Measurements from ENCODE around the gene CCDC134.

CCDC134 gene

DNA sequence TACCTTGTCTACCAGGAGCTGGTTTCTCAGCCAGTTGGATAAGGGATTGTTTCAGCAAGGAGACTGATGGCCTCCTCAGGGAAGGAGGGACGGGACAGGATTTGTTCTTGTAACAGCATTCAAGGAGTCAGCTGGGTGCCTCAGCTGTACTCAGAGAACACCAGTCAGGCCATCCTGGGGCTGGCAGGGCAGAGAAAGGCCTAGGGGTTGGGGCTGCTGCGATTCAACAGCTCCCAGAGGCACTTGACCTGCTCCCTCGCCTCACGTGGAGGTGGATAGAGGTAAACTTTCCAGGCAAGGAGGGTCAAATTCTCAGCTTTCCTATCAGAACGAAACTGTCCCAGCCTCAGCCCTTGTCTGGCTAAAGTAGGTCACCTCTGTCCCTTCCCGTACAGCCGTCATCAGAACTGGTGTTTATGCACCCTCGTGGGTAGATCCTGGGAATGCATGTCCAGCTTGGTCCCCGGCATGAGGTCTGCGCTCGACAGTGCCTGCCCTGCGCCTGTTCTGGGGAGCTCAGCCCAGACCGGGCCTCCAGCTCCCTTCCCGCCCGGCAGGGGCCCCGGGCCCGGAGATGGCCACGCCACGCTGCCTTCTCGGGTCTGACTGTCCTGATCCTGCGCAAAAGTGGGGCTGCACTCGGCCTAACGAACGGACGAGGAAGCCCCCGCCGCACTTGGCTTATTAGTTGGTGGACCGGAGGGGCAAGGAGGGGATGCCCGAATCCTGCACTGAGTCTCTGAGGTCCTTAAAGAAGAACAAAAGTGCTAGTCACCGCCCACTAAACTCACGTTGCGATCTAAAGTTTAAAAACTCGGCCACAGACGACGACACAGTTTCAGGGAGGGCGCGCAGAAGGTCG lies 762 bp upstream of the CCDC134 start:
- WGBS, 2 donors (ENCODE audit: extremely low coverage in 2 of 2, insufficient read length in 2 of 2, insufficient replicate concordance in 1 of 2): no CpG with 5 or more reads among the region's 38 CpGs
- peaks cover 0 to 2% of the 10 kb centered on the region in 2 donors for H3K9me3 ChIP-seq (replicated peaks in 1 of 2; ENCODE audit: control insufficient read depth in 2 of 2, insufficient read depth in 1 of 2, low read depth in 1 of 2, low read length in 2 of 2)

DNA sequence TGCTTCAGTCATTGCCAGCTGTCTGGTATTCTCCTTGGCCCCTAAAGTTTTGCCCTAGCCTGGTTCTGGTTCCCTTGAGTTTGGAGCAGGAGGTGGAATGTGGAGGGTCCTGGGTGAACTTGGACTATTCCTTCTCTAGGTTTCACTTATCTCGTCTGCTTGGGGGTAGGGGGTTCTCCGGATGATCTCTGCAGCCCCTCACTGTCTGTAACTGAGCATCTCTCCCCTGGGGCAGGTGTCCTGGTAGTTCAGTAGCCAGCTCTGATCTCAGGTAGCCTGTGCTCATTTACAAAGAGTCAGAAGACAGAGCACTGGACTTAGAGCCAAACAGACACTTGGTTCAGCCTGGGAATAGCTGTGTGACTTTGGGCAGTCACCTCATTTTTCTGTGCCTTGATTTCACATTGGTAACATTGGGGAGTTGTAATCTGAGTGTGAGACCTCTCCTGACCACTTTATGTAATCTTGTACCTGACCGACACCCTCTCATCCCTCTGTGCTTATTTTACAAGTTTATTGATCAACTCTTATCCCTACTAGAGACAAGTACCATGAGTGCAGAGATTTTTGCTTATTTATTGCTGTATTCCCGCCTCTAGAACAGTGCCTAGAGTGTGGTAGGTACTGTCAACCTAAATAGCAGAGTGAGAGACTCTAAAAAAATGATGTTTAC lies 804 bp downstream of the CCDC134 start:
- Histone ChIP-seq H2BK120ac (ENCODE audit: low read depth, low read length) (no peak overlapping the region), H4K91ac (ENCODE audit: low read depth, low read length, poor library complexity) (no peak overlapping the region), H2AK5ac (ENCODE audit: low read depth, low read length) (no peak overlapping the region), H3K4ac (ENCODE audit: low read length) (no peak overlapping the region), H2BK12ac (ENCODE audit: low read length) (no peak overlapping the region), H3K27me3 (ENCODE audit: control insufficient read depth in 3 of 3, insufficient read depth in 3 of 3, low read depth in 1 of 3, low read length in 3 of 3) (no peaks in the 10 kb centered on the region), H4K8ac (ENCODE audit: low read depth, low read length) (no peak overlapping the region), H2BK15ac (ENCODE audit: low read length) (no peak overlapping the region), H2BK5ac (ENCODE audit: low read length) (no peak overlapping the region), H3K9ac (ENCODE audit: low read depth, low read length, poor library complexity) (peak overlapping the region; percentile 87), H3K14ac (ENCODE audit: low read length) (no peak overlapping the region), H3K27ac (replicated peaks; ENCODE audit: low read length) (no peak overlapping the region), H3K36me3 (replicated peaks in 1 of 2; ENCODE audit: control insufficient read depth in 2 of 2, insufficient read depth in 2 of 2, low read length in 2 of 2) (no peaks in the 10 kb centered on the region), H3K18ac (ENCODE audit: low read length) (no peak overlapping the region), H3K23ac (ENCODE audit: low read depth, low read length, poor library complexity) (no peak overlapping the region), H3K4me2 (ENCODE audit: insufficient read depth, low read length, poor library complexity, severe bottlenecking) (peak overlapping the region; percentile 65), H3K4me3 (ENCODE audit: low read length in 2 of 2) (peak overlapping the region; percentile 67 to 92), H3K9me3 (replicated peaks in 1 of 2; ENCODE audit: control insufficient read depth in 2 of 2, insufficient read depth in 1 of 2, low read depth in 1 of 2, low read length in 2 of 2) (no peaks in the 10 kb centered on the region), H2AFZ (ENCODE audit: low read length) (peak overlapping the region; percentile 93), H3K4me1 (ENCODE audit: control insufficient read depth in 2 of 2, insufficient read depth in 1 of 2, low read depth in 1 of 2, low read length in 2 of 2) (peaks cover 8 to 9% of the 10 kb centered on the region in 2 donors), H3K79me1 (ENCODE audit: low read depth, low read length) (peaks cover 3% of the 10 kb centered on the region)
- no CpG with 5 or more reads among the region's 4 CpGs for WGBS, 2 donors (ENCODE audit: extremely low coverage in 2 of 2, insufficient read length in 2 of 2, insufficient replicate concordance in 1 of 2)
- DNase-seq (ENCODE audit: low spot score): no peak

More for the DNA sequence above, 762 bp upstream of the CCDC134 start:
- peak overlapping the region; percentile 65 for H3K4me2 ChIP-seq (ENCODE audit: insufficient read depth, low read length, poor library complexity, severe bottlenecking)
- H4K8ac ChIP-seq (ENCODE audit: low read depth, low read length): peak overlapping the region; percentile 96
- peak overlapping the region; percentile 78 for H3K9ac ChIP-seq (ENCODE audit: low read depth, low read length, poor library complexity)
- peak overlapping the region; percentile 67 to 75 for H3K4me3 ChIP-seq (ENCODE audit: low read length in 2 of 2)
- H3K36me3 ChIP-seq (replicated peaks in 1 of 2; ENCODE audit: control insufficient read depth in 2 of 2, insufficient read depth in 2 of 2, low read length in 2 of 2): no peaks in the 10 kb centered on the region
- no peaks in the 10 kb centered on the region for H3K27me3 ChIP-seq (ENCODE audit: control insufficient read depth in 3 of 3, insufficient read depth in 3 of 3, low read depth in 1 of 3, low read length in 3 of 3)
- peak; percentile 12 for DNase-seq (ENCODE audit: low spot score)
- H2BK120ac ChIP-seq (ENCODE audit: low read depth, low read length): peak overlapping the region; percentile 16
- H2AK5ac ChIP-seq (ENCODE audit: low read depth, low read length): peak overlapping the region; percentile 95
- H2BK15ac ChIP-seq (ENCODE audit: low read length): peak overlapping the region; percentile 11
- peak overlapping the region; percentile 92 for H2BK12ac ChIP-seq (ENCODE audit: low read length)
- H4K91ac ChIP-seq (ENCODE audit: low read depth, low read length, poor library complexity): no peak overlapping the region
- H3K79me1 ChIP-seq (ENCODE audit: low read depth, low read length): peaks cover 3% of the 10 kb centered on the region
- H3K4me1 ChIP-seq (ENCODE audit: control insufficient read depth in 2 of 2, insufficient read depth in 1 of 2, low read depth in 1 of 2, low read length in 2 of 2): peaks cover 8 to 9% of the 10 kb centered on the region in 2 donors
- no peak overlapping the region for H3K14ac ChIP-seq (ENCODE audit: low read length)
- H2AFZ ChIP-seq (ENCODE audit: low read length): peak overlapping the region; percentile 93
- peak overlapping the region; percentile 1 for H3K4ac ChIP-seq (ENCODE audit: low read length)
- peak overlapping the region; percentile 29 for H3K23ac ChIP-seq (ENCODE audit: low read depth, low read length, poor library complexity)
- peak overlapping the region; percentile 92 for H2BK5ac ChIP-seq (ENCODE audit: low read length)
- peak overlapping the region; percentile 77 for H3K27ac ChIP-seq (replicated peaks; ENCODE audit: low read length)
- H3K18ac ChIP-seq (ENCODE audit: low read length): peak overlapping the region; percentile 94

DNA sequence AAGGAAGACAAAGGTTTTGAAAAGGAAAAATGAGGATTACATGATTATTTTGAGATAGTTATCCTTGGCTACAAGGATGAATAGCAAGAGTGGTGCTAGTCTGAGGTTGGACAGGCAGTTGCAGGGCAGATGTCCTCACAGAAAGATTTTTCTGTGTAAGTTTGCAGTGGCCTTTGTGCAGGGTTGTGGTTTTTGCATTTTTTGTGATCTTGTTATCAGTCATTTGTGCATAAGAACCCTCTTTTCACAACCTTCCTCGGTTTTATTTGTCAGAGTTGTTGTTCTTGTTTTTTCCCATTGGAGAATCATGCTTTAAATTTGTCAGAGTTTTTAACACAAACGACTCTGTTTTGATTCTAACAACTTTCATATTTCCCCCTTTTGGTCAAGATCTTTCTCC lies 1.4 kb downstream of the CCDC134 start:
- Histone ChIP-seq H3K18ac (ENCODE audit: low read length) (no peak overlapping the region), H2AFZ (ENCODE audit: low read length) (no peak overlapping the region), H3K4me2 (ENCODE audit: insufficient read depth, low read length, poor library complexity, severe bottlenecking) (no peak overlapping the region), H3K9ac (ENCODE audit: low read depth, low read length, poor library complexity) (no peak overlapping the region), H2BK12ac (ENCODE audit: low read length) (no peak overlapping the region), H3K9me3 (replicated peaks in 1 of 2; ENCODE audit: control insufficient read depth in 2 of 2, insufficient read depth in 1 of 2, low read depth in 1 of 2, low read length in 2 of 2) (no peaks in the 10 kb centered on the region), H3K79me1 (ENCODE audit: low read depth, low read length) (peaks cover 3% of the 10 kb centered on the region), H2BK15ac (ENCODE audit: low read length) (no peak overlapping the region), H4K91ac (ENCODE audit: low read depth, low read length, poor library complexity) (no peak overlapping the region), H3K36me3 (replicated peaks in 1 of 2; ENCODE audit: control insufficient read depth in 2 of 2, insufficient read depth in 2 of 2, low read length in 2 of 2) (no peaks in the 10 kb centered on the region), H3K23ac (ENCODE audit: low read depth, low read length, poor library complexity) (no peak overlapping the region), H3K4me1 (ENCODE audit: control insufficient read depth in 2 of 2, insufficient read depth in 1 of 2, low read depth in 1 of 2, low read length in 2 of 2) (peaks cover 8 to 9% of the 10 kb centered on the region in 2 donors), H3K14ac (ENCODE audit: low read length) (no peak overlapping the region), H3K27me3 (ENCODE audit: control insufficient read depth in 3 of 3, insufficient read depth in 3 of 3, low read depth in 1 of 3, low read length in 3 of 3) (no peaks in the 10 kb centered on the region), H3K4ac (ENCODE audit: low read length) (no peak overlapping the region), H2BK5ac (ENCODE audit: low read length) (no peak overlapping the region), H4K8ac (ENCODE audit: low read depth, low read length) (no peak overlapping the region), H3K4me3 (ENCODE audit: low read length in 2 of 2) (peak overlapping the region in 1 of 2 donors; percentile 67), H2BK120ac (ENCODE audit: low read depth, low read length) (no peak overlapping the region), H2AK5ac (ENCODE audit: low read depth, low read length) (no peak overlapping the region), H3K27ac (replicated peaks; ENCODE audit: low read length) (no peak overlapping the region)
- WGBS, 2 donors (ENCODE audit: extremely low coverage in 2 of 2, insufficient read length in 2 of 2, insufficient replicate concordance in 1 of 2): no CpG with 5 or more reads among the region's 2 CpGs
- DNase-seq (ENCODE audit: low spot score): no peak

DNA sequence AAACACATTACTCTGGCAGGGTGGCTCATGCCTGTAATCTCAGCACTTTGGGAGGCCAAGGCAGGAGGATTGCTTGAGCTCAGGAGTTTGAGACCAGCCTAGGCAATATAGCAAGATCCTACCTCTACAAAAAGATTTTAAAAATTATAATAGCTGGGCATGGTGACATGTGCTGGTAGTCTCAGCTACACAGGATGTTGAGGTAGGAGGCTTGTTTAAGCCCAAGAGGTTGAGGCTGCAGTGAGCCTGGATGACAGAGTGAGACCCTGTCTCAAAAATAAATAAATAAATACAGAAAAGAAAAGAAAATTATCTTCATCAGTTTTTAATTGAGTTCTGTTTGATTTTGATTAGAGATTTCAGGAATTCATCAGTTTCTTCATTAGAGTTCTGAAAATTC lies 5.2 kb downstream of the CCDC134 start:
- H3K4me2 ChIP-seq (ENCODE audit: insufficient read depth, low read length, poor library complexity, severe bottlenecking): no peak overlapping the region
- no peak overlapping the region for H2BK5ac ChIP-seq (ENCODE audit: low read length)
- no peak overlapping the region for H2BK12ac ChIP-seq (ENCODE audit: low read length)
- no peak overlapping the region for H2AFZ ChIP-seq (ENCODE audit: low read length)
- H2BK120ac ChIP-seq (ENCODE audit: low read depth, low read length): no peak overlapping the region
- no peak overlapping the region for H3K9ac ChIP-seq (ENCODE audit: low read depth, low read length, poor library complexity)
- no peaks in the 10 kb centered on the region for H3K27me3 ChIP-seq (ENCODE audit: control insufficient read depth in 3 of 3, insufficient read depth in 3 of 3, low read depth in 1 of 3, low read length in 3 of 3)
- no peak overlapping the region for H3K23ac ChIP-seq (ENCODE audit: low read depth, low read length, poor library complexity)
- no peak overlapping the region for H4K91ac ChIP-seq (ENCODE audit: low read depth, low read length, poor library complexity)
- H3K18ac ChIP-seq (ENCODE audit: low read length): no peak overlapping the region
- no peak overlapping the region for H2BK15ac ChIP-seq (ENCODE audit: low read length)
- H3K4me3 ChIP-seq (ENCODE audit: low read length in 2 of 2): no peak overlapping the region
- no peak overlapping the region for H3K14ac ChIP-seq (ENCODE audit: low read length)
- peaks cover 0 to 3% of the 10 kb centered on the region in 2 donors for H3K4me1 ChIP-seq (ENCODE audit: control insufficient read depth in 2 of 2, insufficient read depth in 1 of 2, low read depth in 1 of 2, low read length in 2 of 2)
- no peak overlapping the region for H3K27ac ChIP-seq (replicated peaks; ENCODE audit: low read length)
- no peak overlapping the region for H4K8ac ChIP-seq (ENCODE audit: low read depth, low read length)
- no peak for DNase-seq (ENCODE audit: low spot score)
- H3K79me1 ChIP-seq (ENCODE audit: low read depth, low read length): peaks cover 6% of the 10 kb centered on the region
- H3K36me3 ChIP-seq (replicated peaks in 1 of 2; ENCODE audit: control insufficient read depth in 2 of 2, insufficient read depth in 2 of 2, low read length in 2 of 2): peaks cover 8 to 19% of the 10 kb centered on the region in 2 donors
- no peaks in the 10 kb centered on the region for H3K9me3 ChIP-seq (replicated peaks in 1 of 2; ENCODE audit: control insufficient read depth in 2 of 2, insufficient read depth in 1 of 2, low read depth in 1 of 2, low read length in 2 of 2)
- H3K4ac ChIP-seq (ENCODE audit: low read length): no peak overlapping the region
- no peak overlapping the region for H2AK5ac ChIP-seq (ENCODE audit: low read depth, low read length)
